HG03064 (cell line): Measurements from ENCODE around the gene RAB41.
"Not testable (repeated sequence)": the region's sequence is repeated elsewhere in the genome, so short reads cannot be mapped to it uniquely, and the experiment has no call there.

Experiments used
- ATAC-seq: cut with Tn5 transposase; IDR thresholded peaks from one replicate; pipeline ENCODE4 v1.9.1; 2021; ENCODE audit warnings: low read depth; ENCODE audit not compliant: unreplicated experiment

Gene RAB41

DNA sequence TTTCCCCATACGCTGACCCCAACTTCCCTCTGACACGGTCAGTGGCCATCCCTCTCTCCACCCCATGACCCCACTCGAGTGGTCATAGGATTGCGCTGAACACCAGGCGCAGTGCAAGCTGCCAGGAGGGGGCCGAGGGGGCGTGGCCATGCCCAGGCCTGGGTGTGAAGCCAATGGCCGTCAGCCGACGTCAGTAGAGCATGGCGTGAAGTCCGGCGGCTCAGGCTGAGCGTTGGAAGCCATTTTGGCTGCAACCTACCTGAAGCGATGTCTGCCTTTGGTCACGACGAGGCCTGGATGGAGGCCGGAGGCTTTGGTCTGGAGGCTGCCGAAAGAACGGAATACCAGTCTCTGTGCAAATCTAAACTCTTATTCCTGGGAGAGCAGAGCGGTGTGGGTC lies at the start of gene RAB41:
Gene RAB41, plus strand, starts transcription at position 222 of the 400 bp plus-strand sequence. Its CDS starts 46 bp downstream, at position 268.
- ATAC-seq = no peak

DNA sequence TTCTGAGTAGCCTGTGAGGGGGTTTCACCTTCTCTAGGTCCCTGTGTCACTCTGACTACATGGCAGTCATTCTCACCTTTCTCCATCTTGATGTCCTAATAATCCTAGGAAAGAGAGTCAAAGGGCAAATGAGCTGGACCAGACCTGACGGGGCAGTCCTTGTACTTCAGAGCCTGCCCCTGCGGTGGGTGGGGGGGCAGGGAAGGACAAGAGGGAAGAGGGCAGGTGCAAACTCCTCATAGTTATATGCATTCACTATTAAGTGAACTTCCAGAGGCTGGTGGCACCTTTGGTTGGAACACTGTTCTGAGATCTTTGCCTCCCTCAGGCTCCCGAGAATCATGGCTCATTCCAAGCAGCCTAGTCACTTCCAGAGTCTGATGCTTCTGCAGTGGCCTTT lies 47.6 kb upstream of the RAB41 start, which contains the start of gene AWAT1:
Gene AWAT1, plus strand, starts transcription at position 301 of the 400 bp plus-strand sequence. Its CDS starts 41 bp downstream, at position 342.
- no peak for ATAC-seq

DNA sequence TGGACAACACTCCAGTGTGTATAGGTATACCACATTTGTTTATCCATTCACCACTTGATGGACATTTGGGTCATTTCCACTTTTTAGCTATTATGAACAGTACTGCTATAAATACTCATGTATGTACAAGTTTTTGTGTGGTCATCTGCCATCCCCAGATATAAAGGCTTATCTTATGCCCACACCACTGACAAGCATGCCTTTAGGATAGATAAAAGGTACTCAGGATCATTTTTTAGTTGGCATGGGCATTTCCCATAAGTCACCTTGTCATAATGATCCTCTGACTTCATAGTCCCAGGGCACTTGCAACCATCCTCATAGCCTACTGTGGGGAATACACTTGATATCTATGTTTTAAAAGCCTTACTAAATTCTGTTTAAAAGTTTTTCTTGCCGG lies 41.2 kb upstream of the RAB41 start:
- no peak for ATAC-seq

DNA sequence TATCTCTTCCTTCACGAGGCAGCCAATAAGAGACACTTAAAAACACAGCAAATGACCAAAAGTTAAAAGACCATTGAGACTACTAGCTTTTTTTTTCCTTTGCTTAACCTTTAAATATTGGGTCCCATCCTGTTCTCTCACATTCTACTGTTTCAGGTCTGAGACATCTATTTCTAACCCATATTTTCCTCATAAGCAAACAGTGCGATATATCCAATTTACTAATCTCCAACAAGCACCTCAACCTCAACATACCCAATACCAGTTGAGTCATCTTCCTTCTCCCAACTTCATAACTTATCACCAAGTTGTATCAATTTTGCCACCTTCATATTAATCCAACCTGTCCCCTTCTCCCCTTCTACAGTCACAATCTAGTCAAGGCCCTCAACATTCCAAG lies 40.5 kb upstream of the RAB41 start:
- ATAC-seq = no peak

DNA sequence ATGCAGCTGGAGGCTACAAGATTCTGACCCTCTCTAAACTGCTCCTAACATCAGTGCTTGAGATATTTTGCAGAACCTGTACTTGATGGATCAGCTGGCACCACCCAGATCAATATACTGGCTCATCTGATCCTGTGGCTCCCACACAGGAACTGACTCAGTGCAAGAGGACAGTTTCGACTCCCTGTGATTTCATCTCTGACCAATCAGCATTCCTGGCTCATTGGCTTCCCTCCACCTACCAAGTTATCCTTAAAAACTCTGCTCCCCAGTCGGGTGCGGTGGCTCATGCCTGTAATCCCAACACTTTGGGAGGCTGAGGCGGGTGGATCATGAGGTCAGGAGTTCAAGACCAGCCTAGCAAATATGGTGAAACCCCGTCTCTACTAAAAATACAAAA lies 38.4 kb upstream of the RAB41 start:
- ATAC-seq = not testable (repeated sequence)

DNA sequence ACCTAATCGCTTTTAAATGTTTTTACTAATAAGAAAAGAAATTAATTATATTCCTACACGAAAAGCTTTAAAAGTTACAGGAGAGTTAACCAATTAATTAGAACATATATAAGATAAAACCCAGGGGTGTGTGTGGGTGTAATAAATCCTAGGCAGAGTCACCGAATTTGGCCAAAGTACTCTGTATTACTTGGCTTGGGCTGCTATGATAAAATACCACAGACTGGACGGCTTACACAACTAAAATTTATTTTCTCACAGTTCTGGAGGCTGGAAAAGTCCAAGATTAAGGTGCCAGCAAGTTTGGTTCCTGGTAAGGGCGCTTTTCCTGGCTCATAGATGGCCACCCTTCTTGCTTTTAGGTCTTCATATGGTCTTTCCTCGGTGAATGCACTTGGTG lies 37.1 kb upstream of the RAB41 start:
- no peak for ATAC-seq

DNA sequence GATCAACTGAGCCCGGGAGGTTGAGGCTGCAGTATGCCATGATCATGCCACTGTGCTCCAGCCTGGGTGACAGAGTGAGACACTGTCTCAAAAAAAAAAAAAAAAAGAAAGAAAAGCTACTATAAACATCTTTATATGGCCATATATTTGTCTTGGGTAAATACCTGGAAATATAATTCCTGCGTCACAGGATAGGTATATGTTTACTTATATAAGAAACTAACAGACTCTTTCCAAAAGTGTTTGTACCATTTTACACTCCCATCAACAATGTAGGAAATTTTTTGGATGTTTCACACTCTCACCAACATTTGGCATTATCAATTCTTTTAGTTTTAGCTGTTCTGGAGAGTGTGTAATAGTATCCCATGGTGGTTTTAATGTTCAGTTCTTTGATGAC lies 34.7 kb upstream of the RAB41 start:
- no peak for ATAC-seq

DNA sequence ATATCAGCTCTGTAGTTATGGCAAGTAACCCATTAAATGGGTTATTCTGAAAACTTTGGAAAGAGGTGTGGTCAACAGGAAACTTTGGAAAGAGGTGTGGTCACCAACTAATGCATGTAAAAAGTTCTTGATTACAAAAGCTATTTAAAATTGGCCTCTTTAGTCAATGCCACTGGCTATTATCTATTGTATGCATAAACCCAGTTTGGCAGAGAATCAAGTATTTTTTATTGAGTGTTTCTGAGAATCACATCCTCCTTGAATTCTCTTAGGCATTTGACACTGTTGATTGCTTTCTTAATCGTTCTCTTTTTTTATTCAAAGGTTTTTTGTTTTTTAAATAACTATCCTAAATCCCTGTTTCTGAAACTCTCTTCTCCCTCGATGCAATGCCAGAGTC lies 29.5 kb upstream of the RAB41 start:
- no peak for ATAC-seq

DNA sequence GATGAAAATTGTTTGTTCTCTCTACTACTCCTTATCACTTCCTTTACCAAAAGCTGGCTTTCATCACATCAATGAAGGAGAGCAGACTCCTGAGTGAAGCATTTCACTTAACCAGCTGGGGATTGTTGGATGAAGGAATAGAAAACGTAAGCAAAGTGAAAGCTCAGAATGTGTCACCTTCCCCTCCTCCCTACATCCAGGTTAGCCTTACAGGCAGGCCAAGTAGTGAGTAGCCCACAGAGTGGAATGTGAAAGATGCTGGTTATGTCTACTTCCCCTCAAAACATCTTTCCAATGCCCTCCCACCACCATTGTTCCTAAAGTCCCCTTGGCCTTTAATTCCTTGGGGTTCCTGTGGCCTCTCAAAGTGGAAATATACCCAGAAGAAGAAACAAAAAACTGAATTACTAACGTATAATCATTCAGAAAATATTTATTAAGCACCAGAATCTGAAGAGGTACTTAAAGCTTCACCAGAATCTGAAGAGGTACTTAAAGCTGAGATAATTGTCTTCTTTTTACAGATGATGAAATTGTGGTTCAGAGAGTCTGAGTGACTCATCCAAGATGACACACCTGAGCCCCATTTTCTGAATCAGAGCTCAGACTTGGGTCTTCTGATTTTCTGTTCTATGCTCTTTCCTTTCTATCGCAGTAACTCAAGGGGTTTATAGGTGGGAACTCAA lies 28.5 kb upstream of the RAB41 start:
- ATAC-seq = no peak

DNA sequence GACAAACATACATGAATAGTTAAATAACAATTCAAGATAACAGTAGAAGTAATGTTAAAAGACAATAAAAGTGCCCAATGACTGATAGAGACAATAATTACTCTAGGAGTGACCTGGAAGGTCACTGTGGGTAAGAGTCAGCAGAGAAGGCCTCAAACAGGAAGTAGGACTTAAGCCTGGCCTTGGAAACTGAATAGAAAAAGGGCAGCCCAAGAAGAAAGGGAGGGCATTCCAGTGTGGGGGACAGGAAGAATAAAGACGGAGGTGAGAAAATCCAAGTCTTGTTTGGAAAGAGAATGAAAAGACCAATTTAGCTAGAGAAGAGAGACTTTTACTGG lies 27.9 kb upstream of the RAB41 start:
- no peak for ATAC-seq

DNA sequence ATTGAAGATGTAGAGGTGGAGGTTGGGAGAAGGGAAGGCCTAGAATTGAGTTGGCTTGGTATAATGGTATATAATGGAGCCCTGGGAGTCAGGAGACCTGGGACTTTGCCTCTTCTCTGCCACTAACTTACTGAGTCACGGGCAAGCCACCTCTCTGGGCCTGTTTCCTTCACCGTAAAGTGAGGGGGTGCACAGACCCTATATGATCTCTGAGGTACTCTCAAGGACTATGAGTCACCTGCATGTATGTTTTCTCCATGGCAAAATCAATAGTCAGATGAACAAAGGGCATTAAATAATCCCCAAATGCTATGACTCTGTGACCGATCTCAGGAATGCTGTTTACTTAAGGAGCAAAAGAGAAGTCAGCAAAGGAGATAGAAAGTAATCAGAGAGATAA lies 27.1 kb upstream of the RAB41 start:
- ATAC-seq = no peak

DNA sequence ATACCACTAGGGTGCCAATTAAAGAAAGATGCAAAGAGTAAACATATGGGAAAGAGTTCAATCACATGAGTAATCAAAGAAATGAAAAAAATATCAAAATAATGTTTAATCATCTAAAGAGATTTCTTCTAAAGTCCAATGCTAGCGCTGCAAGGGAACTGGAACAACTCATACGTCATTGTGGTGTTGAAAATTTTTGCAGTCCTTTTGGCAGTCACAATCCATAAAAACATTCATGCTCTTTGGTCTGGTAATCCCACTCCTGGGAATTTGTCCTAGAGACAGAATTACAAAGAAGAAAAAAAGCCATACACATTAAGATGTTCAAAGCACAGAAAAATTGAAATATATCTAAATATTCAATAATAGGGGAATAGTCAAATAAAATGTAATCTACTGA lies 26.5 kb upstream of the RAB41 start:
- ATAC-seq = no peak

DNA sequence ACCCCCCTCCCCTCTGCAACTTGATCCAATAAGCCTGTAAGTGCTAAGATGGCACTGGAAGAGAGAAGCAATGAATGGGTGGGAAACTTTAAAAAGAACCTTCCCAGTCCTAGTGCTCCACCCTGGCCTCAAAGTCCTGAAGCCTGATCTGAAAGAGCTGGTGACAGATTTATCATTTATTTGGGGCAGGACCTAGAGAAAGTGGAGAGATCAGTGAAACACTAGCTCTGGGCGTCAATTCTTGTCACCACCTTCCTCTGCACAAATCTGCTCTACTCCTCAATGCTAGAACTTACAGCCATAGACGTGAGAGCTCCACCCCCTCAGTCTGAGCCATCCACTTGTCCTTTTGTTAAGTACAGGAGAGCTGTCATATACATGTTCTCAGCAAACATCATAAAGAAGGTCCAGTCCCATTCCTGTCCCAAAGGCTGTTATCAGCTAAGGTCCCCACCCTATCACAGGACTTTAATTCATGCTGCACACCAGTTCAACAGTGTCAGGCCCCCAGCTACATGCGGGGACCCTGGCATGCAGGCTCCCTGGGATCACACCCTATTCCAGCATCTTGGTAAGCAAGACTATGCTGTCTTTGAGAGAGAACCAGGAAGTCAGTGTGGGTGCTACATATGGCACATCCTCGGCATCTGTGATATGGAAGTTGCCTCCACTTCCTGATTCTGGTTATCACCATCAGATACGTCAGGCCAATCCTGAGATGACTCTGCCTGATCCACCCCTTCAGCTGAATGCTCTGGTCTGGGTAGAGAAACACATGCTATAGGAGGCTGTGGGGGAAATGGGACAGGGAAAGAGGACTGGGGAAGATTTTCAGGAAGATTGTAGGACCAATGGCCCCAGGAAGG lies 24.3 kb upstream of the RAB41 start:
- ATAC-seq = no peak

DNA sequence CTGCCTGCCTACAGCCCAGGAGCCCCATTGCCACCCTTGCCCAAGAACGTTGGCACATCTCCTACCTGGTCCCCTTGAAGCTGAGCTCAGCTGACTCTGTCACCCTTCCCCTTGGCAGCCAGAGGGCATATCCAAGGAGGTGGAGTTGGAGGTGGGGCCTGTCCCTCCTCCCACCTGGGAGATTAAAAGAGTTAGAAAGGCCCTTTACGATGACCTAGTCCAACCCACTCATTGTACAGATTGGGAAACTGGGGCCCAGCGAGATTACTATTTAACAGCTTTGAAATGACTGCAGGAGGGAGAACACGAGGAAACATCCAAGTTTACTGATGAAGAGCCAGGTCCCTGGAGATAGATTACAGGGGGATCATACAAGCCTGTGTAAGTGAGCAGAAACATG lies 21.9 kb upstream of the RAB41 start, which contains the start of gene P2RY4:
Gene P2RY4, minus strand, starts transcription at position 101 of the 400 bp plus-strand sequence. CDS start 580 bp downstream, outside the sequence.
- ATAC-seq = no peak

DNA sequence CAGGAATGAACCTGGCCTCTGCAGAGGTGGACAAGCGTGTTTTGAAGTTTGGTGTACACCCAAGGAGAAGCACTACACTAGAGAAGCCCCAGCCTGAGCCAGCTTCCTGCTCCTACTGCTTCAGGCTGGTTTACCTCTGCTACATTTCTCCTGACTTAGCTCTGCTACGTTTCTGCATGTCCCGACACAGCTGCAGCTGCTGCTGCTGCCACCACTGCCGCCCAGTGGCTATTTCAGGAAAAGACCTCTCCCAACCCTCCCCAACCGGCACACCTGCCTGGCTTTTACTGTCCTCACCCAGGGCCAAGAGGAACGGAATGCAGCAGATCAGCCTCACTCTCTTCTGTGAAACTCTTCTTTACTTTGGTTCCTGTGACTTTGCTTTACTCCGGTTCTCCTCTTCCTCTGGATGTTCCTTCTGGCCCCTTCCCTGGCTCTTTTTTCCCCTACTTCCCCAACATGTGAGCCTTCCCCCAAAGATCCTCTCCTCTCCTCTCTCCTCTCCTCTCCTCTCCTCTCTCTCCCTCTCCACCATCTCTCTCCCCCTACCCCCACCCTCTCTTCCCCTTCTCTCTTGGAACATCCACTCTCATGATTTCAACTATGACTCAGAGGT lies 18.9 kb upstream of the RAB41 start:
- no peak for ATAC-seq

DNA sequence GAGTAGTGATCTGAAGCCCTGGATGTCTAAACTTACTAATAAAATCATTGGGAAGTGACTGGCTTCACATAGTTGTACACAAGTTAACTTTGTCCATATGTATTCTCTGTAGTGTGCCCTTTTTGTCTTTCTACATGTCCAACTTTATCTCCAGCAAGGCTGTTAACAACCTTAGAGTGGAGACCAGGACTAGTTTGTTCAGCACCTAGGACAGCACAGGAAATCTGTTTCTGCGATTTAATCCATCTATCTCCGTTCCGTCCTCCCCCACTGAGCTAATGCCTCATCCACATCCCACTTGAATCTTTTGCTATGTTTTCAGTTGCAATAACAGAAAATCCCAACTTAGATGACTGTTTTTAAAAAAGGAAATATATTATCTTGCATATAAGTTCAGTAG lies 17.2 kb upstream of the RAB41 start:
- no peak for ATAC-seq

DNA sequence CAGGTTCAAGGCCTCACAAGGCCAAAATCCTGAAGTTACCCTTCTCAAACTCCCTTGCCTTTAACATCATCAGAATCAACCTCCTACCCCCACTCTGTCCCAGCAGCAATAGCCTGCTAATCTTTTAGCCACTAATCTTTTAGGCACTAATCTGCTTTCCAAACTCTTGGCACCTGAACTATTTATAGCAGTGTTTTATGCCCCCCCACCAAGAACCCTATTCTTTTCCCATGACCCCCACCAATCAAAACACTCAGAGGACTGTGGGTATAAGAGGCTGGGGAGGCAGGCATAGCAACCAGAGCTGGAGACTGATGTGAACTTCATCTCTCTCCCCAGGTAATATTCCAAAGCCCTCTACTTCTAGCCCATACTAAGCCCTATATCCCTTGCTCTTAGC lies 13.9 kb upstream of the RAB41 start, which contains the start of gene ARR3:
Gene ARR3, plus strand, starts transcription at position 301 of the 400 bp plus-strand sequence. CDS start 1,052 bp downstream, outside the sequence.
- no peak for ATAC-seq

DNA sequence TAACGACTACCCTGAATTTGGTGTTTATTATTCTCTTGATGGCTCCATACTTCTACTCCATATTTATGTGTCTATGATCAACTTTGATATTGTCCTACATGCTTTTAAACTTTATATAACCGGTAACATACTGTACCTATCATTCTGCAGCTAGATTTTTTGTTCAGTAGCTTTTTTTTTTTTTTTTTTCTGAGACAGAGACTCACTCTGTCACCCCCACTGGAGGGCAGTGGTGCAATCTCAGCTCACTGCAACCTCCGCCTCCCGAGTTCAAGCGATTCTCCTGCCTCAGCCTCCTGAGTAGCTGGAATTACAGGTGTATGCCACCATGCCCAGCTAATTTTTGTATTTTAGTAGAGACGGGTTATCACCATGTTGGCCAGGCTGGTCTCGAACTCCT lies 7.9 kb upstream of the RAB41 start:
- ATAC-seq = not testable (repeated sequence)

DNA sequence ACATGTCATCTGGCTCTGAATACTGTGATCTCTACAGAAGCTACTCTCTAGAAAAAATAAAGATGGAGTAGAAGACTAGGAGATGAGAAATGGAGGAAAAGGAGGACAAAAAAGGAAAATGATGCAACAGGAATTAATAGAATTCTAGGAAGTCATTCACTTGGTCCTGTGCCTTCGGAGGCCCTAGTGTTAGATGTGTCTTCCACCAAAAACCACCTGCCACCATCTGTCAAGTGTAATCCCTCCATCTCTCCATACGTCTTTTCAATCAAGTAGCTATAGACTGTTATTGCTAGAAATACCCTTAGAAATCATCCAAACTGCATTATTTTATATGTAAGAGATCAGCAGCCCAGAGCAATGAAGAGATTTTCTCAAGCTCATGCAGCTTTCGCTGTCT lies 2.9 kb upstream of the RAB41 start:
- no peak for ATAC-seq

DNA sequence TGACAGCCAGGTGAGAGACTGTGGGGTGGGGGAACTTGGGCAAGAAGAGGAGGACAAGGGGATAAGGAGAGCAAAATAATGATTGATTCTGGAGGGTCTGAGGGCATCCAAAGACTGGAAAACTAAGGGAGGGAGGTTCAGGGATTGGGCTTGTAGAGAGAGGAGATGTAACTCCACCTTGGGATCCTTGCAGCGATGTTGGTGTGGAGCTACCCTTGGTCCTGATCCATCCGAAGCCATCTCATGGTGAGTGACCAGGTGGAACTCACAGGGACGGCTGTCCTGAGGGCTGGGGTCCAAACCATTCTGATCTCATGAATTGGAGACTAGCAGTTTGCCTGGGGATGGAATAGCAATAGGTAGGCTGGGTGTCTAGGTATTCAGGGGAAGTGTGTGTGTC lies 1.4 kb upstream of the RAB41 start:
- no peak for ATAC-seq

DNA sequence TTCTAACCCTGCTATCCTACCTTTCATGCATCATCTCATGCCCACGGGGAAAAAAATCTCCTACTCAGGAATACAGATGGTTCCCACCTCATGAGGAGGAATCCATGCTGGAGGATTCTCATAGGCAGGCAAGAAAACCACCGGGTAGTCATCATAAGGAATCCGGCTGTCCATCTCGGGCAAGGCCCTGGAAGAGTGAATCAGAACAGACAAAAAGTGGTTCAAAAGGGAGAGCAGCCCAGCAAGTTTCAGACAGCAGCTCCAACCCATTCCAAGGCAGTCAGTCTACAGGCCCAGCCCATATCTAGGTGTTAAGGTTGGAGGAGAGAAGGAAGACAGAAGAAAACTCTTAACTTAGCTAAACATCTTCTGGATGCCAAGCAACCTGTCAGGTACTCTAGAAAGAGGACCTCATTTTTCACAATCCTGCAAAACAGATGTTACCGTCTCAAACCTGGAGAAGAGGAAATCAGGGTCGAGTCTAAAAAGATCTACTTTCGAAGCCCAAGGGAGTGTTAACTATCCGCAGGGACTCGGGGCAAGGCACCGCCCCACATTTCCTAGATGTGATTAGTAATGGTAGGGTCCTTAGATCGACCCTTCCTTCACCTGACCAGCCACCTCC lies 7.3 kb downstream of the RAB41 start:
- no peak for ATAC-seq
